GM21786 (cell line): Measurements from ENCODE around the gene TRIM29.

Experiments
- ATAC-seq: cut with Tn5 transposase; IDR thresholded peaks from one replicate; pipeline ENCODE4 v1.9.1; 2021; ENCODE audit not compliant: unreplicated experiment

TRIM29 gene

DNA sequence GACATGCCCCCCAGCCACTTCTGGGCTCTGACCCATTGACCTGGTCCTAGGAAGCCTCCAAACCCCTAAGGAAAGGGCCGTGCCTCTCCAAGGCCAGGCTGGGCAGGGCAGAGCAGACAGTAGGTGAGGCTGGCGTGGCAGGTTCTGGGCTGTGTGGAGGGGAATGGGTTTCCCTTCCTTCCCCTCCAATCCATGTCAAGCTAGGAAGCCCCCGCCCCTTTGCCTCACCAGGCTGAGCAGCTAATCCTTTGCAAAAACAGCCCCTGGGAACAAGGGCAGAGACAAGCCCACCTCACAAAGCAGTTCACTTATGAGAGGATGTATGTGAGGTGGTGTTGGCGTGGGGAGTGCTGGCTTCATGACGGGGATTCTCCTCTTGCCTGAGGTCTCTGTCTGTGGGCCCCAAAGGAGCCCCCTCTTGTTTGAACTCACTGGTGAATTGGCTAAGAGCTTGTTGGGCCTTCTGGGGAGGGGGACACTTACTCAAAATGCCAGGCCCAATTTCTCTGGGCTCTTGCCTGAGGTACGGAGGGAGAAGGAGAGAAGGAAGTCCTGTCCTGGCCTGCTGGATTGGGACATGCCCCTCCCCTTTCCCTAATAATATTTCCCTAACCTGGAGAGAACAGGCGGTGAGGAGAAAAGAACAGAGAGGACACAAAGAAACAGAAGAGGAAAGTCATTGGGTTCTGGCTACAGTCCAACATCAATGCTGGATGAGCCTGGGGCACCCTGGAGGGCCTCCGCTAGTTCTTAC lies 1.6 kb upstream of the TRIM29 start:
- ATAC-seq, result no peak

DNA sequence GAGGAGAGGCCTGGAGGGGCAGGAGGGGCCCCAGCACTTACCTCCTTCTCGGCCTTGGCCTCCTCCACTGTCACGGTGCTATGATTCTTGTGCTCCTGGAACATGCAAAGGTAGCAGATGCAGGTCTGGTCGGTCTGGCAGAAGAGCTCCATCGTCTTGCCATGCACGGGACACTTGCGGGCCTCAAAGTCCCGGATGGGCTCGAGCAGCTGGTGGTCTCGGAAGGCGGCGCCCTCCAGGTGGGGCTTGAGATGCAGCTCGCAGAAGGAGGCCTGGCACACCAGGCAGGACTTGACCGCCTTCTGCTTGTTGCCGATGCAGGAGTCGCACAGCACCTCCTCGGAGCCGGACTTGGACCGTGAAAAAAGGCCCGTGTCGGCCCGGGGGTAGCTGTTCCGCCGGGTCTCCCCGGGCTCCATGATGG lies 714 bp downstream of the TRIM29 start:
- no peak for ATAC-seq

DNA sequence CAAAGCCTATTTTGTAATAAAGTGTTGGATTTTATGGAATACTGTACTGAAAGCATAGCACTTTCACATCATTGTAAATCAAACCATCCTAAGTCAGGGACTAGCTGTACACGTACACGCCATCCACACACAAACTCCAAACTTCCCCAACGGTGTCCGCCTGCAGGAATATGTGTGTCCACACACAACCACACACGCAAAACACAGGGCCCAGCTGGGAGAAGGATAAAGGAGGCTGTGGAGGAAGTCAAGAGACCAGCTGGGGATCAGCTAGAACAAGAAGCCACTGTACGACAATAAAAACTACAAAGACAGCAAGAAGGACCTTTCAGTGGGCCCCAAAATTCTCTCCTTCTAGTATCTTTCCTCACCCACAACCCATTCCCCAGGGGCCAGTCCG lies 1.6 kb downstream of the TRIM29 start:
- ATAC-seq, result no peak

DNA sequence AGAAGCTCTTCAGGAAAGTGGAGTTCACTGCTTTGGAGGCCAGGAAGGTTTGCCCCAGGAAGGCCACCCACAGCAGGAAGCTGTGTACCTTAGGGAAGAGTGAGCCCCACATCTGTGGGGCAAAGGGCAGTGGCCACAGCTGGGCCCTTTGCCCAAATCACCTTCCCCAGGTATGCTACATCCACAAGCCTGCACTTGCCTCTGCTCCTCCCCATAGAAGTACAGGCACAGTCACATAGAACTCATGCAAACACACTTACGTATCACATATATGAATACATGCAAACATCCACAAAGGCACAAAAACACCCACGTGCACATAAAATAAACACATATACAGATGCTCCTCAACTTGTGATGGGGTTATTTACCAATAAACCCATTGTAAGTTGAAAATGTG lies 2.1 kb downstream of the TRIM29 start:
- no peak for ATAC-seq

DNA sequence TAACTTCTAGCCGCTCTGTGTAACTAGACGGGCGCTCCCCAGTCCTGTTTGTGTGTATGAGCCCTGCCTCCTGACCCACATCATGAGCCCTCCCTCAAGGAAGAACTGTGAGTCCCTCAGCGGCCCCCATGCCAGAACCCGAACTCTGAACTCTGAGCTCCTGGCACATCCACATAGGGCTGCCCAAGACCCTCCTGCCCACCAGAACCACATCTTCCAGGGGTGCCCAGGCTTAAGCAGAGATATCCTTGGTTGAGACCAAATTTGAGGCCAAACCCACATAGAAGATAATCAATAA lies 3.0 kb downstream of the TRIM29 start:
- ATAC-seq, result no peak

DNA sequence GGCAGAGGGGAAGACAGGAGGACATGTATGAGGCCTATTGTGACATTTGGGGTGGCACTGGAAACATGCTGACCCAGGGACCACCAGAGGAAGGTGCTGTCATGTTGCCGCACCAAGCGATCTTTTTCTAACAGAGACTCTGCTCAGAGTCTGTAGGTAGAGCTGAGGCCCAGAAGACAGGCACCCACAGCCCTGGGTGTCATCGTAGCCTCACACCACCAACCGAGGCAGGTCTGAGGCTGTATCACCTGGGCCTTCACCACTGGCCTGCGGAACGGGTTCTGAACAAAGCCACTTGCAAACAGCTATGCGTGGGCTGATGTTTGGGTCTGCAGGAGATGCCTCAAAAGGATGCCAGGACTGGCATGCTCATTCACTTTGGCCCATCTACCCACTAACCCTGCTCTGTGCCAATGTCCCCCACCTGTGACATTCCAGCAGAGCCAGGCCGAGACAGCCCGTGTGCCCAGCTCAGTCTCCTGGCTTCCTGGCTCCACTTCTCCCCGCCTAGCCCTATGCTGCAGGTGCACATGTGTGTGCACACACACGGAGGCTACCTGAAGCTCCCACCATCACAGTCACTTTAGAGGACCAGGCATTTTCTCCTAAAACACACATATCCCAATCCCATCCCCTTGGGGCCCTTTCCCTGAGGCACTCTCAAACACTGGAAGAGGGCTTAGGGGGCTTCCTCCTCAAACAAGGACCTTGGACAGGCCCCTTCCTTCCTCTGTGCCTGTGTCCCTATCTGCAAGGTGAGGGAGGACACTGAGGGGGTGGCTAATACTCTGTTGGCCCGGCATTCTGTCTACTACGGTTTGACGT lies 3.6 kb downstream of the TRIM29 start:
- ATAC-seq, result no peak

DNA sequence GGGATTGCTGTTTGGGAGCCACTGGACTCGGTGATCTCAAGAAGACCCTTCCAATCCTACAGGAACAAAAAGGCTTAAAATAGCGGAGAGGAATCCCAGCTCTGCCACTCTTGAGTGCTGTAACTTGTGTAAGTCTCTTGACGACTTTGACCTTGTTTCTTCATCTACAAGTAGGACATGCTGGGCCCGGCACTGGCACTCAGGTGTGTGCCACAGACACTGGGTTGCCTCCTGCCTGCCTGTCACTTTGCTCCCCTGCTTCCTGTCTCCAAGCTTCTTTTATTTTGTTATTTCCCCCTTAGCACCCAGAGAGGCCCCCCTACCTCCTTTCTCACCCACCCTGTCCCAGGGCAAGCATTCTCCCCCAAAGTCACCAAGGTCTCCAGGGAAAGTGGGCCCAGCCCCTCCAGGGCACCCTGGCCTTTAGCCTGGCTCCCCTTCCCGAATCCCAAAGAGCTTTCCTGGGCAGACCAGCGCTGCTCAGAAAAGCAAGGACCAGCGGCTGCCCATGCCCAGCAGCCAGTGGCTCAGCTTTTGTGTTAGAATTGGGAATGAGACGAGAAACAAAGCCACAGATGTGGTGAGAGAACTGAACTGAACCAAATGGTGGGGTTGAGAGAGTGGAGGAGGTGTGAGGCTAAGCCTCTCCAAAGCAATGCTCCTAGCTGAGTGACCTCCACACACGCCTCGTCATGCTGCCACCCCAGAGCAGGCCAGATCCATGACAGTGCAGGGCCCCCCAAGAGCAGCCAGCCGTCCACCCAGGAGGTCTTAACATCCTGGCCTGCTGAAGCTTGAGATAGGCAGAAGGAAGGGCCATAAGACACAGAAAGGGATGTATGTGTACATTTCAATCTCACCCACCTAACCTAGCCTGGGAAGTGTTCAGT lies 4.5 kb downstream of the TRIM29 start:
- ATAC-seq, result no peak

DNA sequence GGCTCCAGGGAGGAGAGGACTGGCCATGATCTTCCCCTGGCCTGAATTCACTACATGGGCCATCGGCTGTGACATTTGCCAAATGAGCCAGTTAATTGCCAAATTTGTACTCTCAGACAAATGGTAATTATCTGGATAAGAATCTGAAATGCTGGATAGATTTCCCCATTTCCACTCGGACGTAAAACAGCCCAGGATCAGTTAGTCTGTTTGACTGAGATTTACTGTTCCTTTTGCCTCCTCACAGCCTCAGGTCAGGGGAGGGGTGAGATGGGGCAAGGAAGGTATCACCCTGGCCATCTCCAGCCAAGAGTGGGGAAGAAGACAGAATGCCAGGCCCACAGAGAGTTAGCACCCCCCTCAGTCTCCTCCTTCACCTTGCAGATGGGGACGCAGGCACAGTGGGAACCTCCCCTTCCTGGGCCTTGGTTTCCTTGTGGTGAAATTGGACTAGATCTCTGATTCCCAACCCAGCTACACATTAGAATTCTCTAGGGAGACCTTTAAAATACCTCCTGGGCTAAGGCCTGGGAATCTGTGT lies 5.2 kb downstream of the TRIM29 start:
- ATAC-seq, result no peak

DNA sequence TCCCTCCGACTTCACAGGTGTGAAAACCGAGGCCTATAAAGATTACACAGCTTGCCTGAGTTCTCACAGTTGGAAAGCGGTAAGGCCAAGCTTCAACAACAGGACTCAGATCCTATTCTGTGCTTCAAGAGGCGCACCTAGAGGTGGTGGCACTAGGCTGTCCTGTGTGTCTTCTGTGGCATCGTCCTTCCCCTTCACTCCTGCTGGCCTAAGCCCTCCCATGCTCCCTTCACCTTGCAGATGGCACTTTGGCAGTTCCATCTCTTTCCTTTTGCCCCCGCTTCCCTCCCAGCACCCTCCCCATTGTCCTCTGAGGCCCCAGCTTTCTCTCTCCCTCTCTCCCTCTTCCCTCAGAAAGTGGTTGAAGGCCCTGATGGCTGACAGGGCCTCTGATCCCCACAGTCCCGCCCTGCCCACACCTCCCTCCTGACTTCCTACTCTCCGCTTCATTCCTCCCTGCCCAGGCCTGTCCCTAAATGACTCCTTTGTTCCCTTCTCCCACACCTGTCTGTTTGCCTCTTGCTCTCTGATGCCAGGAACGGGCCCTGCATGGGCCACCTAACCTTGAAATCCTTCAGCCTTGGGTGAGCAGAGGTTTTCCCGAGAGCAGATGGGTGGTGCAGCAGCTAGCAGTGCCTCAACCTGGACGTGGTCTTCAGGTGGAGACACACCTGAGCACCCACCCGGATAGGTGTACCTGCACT lies 5.8 kb downstream of the TRIM29 start:
- ATAC-seq, result no peak

DNA sequence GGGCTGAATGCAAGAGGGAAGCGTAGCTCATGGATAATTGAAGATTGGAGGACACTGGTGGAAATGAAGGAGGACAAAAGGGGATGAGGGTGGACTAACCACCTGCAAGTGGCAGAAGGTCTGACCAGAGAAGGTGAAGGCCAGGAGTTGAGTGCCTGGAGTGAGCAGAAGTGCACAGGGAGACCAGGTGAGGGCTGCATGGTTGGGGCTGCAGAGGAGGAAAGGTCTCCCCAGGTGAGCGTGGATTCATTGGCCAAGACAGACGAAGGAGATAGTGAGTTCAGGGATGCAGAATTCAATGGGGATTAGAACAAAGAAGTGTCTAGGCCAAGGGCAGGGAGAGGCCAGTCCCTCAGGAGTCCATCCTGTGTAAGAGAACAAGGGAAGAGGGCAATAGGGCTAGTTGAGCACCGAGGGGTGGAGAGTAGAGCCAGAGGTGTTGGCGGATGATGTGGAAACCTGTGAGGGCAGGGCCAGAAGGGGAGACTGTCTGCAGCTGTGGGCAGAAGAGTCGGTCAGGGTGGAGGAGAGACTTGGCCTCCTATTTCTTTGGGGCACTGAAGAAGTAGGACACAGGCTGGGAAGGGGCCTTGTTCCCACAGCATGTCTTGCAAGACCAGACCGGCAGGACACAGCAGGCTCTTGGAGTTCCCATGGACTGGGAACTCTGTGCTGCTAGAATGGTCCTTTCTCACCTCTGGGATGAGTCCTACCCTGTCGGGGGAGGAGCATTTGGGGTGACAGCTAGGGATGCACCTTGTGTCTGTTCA lies 6.7 kb downstream of the TRIM29 start:
- ATAC-seq, result no peak

DNA sequence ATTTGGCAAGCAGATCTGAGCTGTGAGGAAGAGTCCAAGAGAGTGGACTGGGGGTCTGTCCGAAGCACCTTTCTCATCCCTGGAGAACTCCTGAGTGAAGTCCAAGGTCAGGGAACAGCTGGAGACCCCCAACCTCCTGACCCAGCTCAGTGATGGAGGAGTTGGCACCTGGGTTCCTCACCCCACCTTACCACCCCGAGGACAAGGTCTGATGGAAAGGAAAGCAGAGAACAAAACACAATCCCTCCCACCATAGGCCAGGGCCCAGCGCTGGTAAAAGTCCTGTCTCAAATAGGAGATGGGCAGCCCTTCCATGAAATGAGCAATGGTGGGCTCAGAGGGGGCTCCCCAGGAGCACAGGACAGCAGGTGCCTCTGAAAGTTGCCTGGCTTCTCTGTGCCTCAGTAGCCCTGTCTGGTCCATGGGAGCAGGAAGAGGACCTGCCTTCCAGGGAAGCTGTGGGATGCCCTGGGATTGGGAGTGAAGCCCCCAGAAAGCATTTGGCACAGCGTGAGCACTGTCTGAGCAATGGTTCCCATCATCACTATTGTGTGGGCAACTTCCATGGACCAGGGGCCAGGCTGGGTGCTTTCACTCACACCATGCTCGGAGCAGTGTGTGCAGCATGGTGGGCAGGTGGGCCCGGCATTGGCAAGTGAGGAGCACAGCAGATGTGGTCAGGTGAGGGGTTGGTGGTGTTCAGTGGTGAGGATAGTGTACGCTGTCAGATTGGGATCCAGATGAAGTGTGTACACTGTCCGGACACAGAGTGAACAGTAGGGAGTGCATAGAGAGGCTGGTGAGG lies 7.5 kb downstream of the TRIM29 start:
- no peak for ATAC-seq

DNA sequence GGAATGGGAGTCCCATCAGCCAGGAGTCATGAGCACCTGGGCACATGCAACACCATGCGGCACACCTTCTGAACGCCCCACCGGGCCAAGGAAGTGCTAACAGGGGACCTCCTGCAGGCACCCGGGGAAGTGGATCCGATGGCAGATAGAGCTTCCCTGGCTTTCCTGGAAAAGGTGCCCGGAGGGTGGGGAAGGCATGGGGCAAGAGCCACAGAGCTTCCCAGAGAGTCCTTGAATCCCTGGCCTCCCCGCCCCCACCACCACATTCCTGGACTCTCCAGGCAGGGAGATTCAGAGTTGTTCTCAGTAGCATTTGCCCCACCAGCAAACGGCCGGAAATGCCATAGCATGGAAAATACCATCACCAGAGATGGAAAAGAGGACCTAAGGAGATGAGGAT lies 8.3 kb downstream of the TRIM29 start:
- ATAC-seq, result no peak

DNA sequence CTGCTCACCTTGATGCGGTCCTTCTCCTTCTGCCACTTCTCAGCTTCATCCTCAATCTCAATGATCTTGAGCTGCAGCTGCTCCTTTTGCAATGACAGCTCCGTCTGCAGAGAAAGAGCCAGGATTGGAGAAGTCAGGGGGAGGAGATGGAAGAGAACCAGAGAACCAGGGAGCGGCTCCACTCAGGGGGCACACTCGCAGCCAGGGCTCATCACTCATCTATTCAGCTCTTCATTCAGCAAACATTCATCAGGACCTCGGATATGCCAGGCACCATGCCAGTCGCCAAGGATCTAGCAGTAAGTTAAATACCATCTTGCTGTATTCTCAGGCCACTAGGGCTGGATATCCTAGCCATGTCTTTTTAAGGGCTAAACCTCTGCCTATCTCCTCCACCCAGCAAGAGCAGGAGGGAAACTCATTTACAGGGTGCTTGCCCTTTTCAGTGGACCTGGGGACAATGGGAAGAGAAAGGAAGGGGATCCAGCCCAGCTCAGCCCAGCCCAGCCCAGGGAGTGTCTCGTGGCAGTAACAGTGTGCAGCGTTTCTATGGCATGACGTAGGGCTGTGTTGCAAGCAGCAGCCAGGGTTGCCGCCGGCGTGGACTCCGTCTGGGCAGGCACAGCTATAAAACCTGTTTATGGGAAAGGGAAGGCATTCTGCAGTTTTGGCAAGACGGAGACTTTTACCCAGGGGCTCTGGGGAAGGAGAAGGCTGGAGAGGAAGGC lies 9.4 kb downstream of the TRIM29 start:
- ATAC-seq, result no peak

DNA sequence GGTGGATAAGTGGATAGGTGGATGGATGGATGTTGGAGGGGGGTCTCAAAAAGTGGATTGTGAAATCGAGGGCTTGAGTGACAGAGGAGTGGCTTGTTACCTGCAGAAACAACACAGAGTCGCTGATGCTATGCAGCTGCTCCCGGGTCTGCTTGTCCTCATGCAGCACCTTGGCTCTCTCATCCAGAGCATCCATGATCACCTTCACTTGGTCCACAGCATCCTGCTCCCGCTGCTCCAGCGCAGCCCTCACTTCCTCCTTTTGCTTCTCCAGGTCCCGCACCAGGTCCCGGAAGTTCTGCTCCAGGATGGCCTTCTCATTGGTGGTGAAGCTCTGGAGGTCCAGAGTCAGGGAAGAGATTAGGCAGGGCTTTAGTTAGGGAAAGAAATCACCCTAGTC lies 10.7 kb downstream of the TRIM29 start:
- ATAC-seq, result no peak

DNA sequence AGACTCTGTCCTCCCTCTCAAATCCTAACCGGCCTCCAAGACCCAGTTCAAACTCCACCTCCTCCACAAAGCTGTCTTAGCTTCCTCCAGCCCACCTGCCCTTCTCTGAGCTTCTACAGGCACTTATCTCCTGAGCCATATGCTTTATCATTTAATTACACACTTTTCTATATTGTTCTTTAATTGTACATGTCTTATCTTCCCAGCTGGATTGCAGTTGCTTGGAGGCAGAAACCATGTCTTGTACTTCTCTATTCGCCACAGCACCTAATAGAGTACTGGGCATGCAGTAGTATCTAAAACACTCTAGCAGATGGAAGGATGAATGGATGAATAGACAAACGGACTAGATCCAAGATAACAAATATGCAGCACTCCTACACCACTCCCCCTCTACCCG lies 11.3 kb downstream of the TRIM29 start:
- no peak for ATAC-seq

DNA sequence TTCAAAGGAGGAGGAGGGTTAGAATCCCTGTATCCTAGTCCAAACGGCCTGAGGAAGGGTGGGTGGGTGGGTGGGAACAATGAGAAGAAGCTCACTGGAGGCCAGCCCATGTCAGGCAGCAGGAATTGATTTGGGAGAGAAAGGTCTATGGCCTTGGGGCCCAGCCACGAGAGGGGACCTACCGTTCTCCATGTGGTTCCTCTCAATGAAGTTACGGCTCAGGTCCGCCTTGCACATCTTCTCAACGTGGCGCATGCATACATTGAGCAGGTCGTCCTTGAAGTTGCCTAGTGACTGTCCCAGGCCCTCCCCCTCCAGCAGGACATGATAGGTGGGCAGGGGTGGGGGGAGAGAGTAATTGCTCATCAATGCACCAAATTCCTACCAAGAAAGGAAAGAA lies 12.4 kb downstream of the TRIM29 start:
- ATAC-seq, result no peak

DNA sequence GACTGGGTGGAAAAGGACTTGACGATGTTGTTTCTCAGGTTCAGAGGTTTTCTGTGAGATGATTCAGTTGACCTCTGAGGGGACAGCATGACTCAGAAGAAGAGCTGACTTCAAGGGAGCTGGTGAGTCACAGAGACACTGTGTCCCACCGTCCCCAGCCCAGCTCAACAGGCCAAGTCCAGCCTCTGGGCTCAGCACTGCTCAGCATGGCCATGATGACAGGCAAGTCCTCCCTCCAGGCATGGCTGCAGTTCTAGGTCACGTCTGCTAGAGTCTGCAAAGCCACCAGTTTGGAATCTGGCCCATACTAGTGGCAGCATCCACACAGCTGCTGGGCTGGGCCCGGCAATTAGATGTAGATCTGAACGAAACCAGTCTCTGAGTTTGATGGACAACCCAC lies 12.9 kb downstream of the TRIM29 start:
- ATAC-seq, result no peak

DNA sequence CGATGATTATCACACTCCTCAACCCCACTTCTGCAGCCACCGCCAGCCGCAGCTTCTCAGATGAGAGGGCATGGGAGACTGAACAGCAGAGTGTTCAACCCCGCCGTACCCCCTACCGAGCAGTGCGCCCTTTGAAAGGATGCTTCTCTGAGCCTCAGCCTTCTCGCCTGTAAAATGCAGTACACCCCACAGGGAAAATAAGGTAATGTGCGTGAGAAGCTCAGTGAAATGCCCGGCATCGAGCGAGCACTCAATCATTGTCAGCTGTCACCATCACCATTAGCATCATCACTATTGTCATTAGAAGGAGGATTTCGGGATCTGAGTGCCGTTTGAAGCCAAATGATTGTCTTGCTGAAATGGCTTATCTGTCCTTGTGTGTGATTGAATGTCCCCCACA lies 13.6 kb downstream of the TRIM29 start:
- ATAC-seq, result no peak

DNA sequence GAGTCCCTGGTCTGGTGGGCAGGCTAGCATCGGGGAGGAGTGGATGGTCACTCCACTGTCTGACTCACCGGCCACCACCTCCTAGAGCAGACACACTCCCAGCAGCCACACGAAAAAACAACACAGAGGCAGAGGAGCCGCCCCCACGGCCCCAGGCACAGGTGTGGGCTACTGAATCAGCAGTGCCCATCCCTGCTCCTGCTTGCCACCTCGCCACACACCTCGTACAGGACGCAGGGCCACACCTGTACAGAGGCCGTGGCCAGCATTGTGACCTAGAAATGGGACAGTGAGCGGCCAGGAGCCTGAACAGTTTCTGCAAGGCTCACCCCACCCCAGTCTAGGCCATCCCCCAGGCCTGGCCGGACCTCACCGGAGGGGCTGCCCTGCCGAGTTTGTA lies 14.0 kb downstream of the TRIM29 start:
- no peak for ATAC-seq
